WTC11 (cell line): ENCODE data around the gene RAD51. TPM values are rescaled to one million over a fixed set of nuclear protein-coding genes. Genes with fewer than 3 reads are reported as not detected.
A peak's percentile ranks its signal among the peaks of the same experiment; 100 is the strongest.

ENCODE experiments used
- ATAC-seq: fragments of 200-7000 bp; cut with Tn5 transposase; 2 replicates; pipeline ENCODE4 v1.10.0; 2021; ENCODE audit warnings: mild to moderate bottlenecking, moderate library complexity
- CTCF ChIA-PET: fragments of 300-600 bp; sonication (Branson Sonifier 250); formaldehyde crosslinking; loops from one replicate; lab custom pipeline; 2021; ENCODE audit warnings: antibody characterized with exemption; lab: Charles Lee
- POLR2A ChIA-PET: fragments of 350-600 bp; sonication (Branson Sonifier 250); formaldehyde crosslinking; loops from one replicate; lab custom pipeline; 2021; ENCODE audit warnings: antibody characterized with exemption; lab: Charles Lee
- DNase-seq: peaks from one replicate; pipeline ENCODE4 v3.0.0; 2021; ENCODE audit warnings: low spot score
- H3K27ac Mint-ChIP-seq: 2 replicates; pipeline ENCODE4 v1.8.0; 2021; ENCODE audit warnings: mixed read lengths
- H3K27me3 Mint-ChIP-seq: 2 replicates; pipeline ENCODE4 v1.8.0; 2021; ENCODE audit warnings: low read depth, mild to moderate bottlenecking, moderate library complexity, mixed read lengths
- H3K36me3 Mint-ChIP-seq: 2 replicates; pipeline ENCODE4 v1.8.0; 2021; ENCODE audit warnings: mixed read lengths
- H3K4me1 Mint-ChIP-seq: 2 replicates; pipeline ENCODE4 v1.8.0; 2022; ENCODE audit warnings: mixed read lengths
- H3K4me3 Mint-ChIP-seq: 2 replicates; pipeline ENCODE4 v1.8.0; 2021; ENCODE audit warnings: mild to moderate bottlenecking, moderate library complexity, mixed read lengths
- H3K9me3 Mint-ChIP-seq: 2 replicates; pipeline ENCODE4 v1.8.0; 2021; ENCODE audit warnings: mixed read lengths
- ATF1 ChIP-seq: sonication (generic); formaldehyde crosslinking; IDR thresholded peaks from 2 replicates; pipeline ENCODE4 v1.8.1; 2023; ENCODE audit warnings: mild to moderate bottlenecking, moderate library complexity, missing genetic modification reagents
- CREB1 ChIP-seq: sonication (generic); formaldehyde crosslinking; IDR thresholded peaks from 2 replicates; pipeline ENCODE4 v1.8.0; 2023; ENCODE audit warnings: mild to moderate bottlenecking, missing genetic modification reagents
- CREM ChIP-seq: sonication (generic); formaldehyde crosslinking; IDR thresholded peaks from 2 replicates; pipeline ENCODE4 v1.8.1; 2022; ENCODE audit warnings: mild to moderate bottlenecking, missing genetic modification reagents, moderate library complexity
- EMX1 ChIP-seq: fragments of 250-450 bp; sonication (Bioruptor Pico); IDR thresholded peaks from 2 replicates; pipeline ENCODE4 v1.8.0; 2021; ENCODE audit warnings: mild to moderate bottlenecking
- FOXP1 ChIP-seq: sonication (generic); formaldehyde crosslinking; IDR thresholded peaks from 2 replicates; pipeline ENCODE4 v1.8.0; 2022; ENCODE audit warnings: missing genetic modification reagents, mild to moderate bottlenecking, moderate library complexity, borderline replicate concordance
- GABPB1 ChIP-seq: sonication (generic); formaldehyde crosslinking; IDR thresholded peaks from 2 replicates; pipeline ENCODE4 v1.8.1; 2023; ENCODE audit warnings: mild to moderate bottlenecking, missing genetic modification reagents
- GRHL2 ChIP-seq: fragments of 250-450 bp; sonication (Bioruptor Pico); IDR thresholded peaks from 2 replicates; pipeline ENCODE4 v1.8.0; 2022; ENCODE audit warnings: mild to moderate bottlenecking, moderate library complexity; ENCODE audit not compliant: insufficient replicate concordance, severe bottlenecking
- SMAD4 ChIP-seq: sonication (generic); formaldehyde crosslinking; IDR thresholded peaks from 2 replicates; pipeline ENCODE4 v1.8.0; 2022; ENCODE audit warnings: mild to moderate bottlenecking, missing genetic modification reagents
- SOX15 ChIP-seq: fragments of 250-450 bp; sonication (Bioruptor Pico); IDR thresholded peaks from 2 replicates; pipeline ENCODE4 v1.9.0; 2021; ENCODE audit warnings: mild to moderate bottlenecking
- SP1 ChIP-seq: sonication (generic); formaldehyde crosslinking; conservative IDR thresholded peaks from 2 replicates; pipeline ENCODE4 v1.8.1; 2022; ENCODE audit warnings: missing genetic modification reagents
- TEAD4 ChIP-seq: sonication (generic); formaldehyde crosslinking; IDR thresholded peaks from 2 replicates; pipeline ENCODE4 v1.8.0; 2022; ENCODE audit warnings: mild to moderate bottlenecking, missing genetic modification reagents
- TP53 ChIP-seq: sonication (generic); formaldehyde crosslinking; IDR thresholded peaks from 2 replicates; pipeline ENCODE4 v1.8.1; 2023; ENCODE audit warnings: mild to moderate bottlenecking, missing genetic modification reagents
- ZBTB21 ChIP-seq: sonication (generic); formaldehyde crosslinking; IDR thresholded peaks from 2 replicates; pipeline ENCODE4 v1.8.1; 2023; ENCODE audit warnings: mild to moderate bottlenecking, missing genetic modification reagents, borderline replicate concordance
- ZNF121 ChIP-seq: sonication (generic); formaldehyde crosslinking; IDR thresholded peaks from 2 replicates; pipeline ENCODE4 v1.8.0; 2023; ENCODE audit warnings: missing genetic modification reagents
- ZNF219 ChIP-seq: sonication (generic); formaldehyde crosslinking; IDR thresholded peaks from 2 replicates; pipeline ENCODE4 v1.8.0; 2023; ENCODE audit warnings: missing genetic modification reagents, mild to moderate bottlenecking, borderline replicate concordance
- ZNF317 ChIP-seq: sonication (generic); formaldehyde crosslinking; IDR thresholded peaks from 2 replicates; pipeline ENCODE4 v1.8.1; 2023; ENCODE audit warnings: low read depth, mild to moderate bottlenecking, moderate library complexity, missing genetic modification reagents, borderline replicate concordance
- total RNA-seq: library from RNA; stranded (reverse); gene quantifications from 3 replicates; pipeline ENCODE4 v1.2.3, GENCODE V29; 2021
- TF ChIP-seq, protein P1 (sequence below): fragments of 250-450 bp; sonication (Bioruptor Pico); IDR thresholded peaks from 2 replicates; pipeline ENCODE4 v1.8.0; 2021; ENCODE audit warnings: mild to moderate bottlenecking
- TF ChIP-seq, protein P2 (sequence below): sonication (generic); formaldehyde crosslinking; conservative IDR thresholded peaks from 2 replicates; pipeline ENCODE4 v1.8.1; 2022; ENCODE audit warnings: mild to moderate bottlenecking, missing genetic modification reagents
- TF ChIP-seq, protein P3 (sequence below): sonication (generic); formaldehyde crosslinking; IDR thresholded peaks from 2 replicates; pipeline ENCODE4 v1.8.1; 2022; ENCODE audit warnings: mild to moderate bottlenecking, missing genetic modification reagents, moderate library complexity, borderline replicate concordance
- TF ChIP-seq, protein P4 (sequence below): fragments of 250-450 bp; sonication (Bioruptor Pico); IDR thresholded peaks from 2 replicates; pipeline ENCODE4 v1.9.0; 2021; ENCODE audit warnings: mild to moderate bottlenecking
- TF ChIP-seq, protein P5 (sequence below): sonication (generic); formaldehyde crosslinking; IDR thresholded peaks from 2 replicates; pipeline ENCODE4 v1.8.1; 2023; ENCODE audit warnings: mild to moderate bottlenecking, missing genetic modification reagents, moderate library complexity
- TF ChIP-seq, protein P6 (sequence below): fragments of 250-450 bp; sonication (Bioruptor Pico); IDR thresholded peaks from 2 replicates; pipeline ENCODE4 v2.1.2; 2022; ENCODE audit warnings: mild to moderate bottlenecking, moderate library complexity

Gene RAD51
- total RNA-seq, 1 experiment from 2014 or later: 36.4 TPM

DNA sequence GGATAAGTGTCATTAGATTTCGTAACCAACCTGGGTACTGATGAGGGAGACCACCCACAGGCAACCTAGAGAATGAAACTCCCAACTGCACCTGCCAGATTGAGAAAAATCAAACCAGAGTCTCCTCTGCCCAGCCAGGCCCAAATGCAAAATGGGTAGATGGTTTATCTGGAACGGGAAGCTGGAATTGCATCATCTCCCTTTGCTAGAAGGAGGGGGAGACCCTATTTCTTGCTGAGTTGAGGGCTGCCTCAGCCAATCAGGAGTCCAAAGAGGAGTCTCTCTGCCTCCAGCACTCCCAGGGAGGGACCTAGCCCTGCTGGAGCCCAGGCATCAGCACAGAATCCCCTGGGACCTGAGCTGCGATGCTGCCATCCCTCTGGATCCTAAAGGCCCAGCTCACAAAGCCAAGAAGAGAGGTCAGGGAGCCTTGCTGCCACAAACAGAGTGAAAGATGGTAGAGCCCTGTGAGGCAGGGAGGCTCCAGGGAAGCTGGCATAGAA, 52.0 kb downstream of the RAD51 start:
- no peak overlapping the region for H3K27ac Mint-ChIP-seq
- ChIA-PET CTCF (interaction anchor here (0.6 to 3.1 kb wide), 33 partner anchors 9 to 202 kb away, joined by 3 to 38 read pairs (median 5); partner anchors contain the start of genes DNAJC17, GCHFR, SPINT1 and VPS18), POLR2A (interaction anchor here (0.6 to 1.1 kb wide), 8 partner anchors 15 to 147 kb away, joined by 3 to 7 read pairs (median 3); partner anchors contain the start of genes DNAJC17, SPINT1, VPS18 and ZFYVE19)
- no peak overlapping the region for H3K4me3 Mint-ChIP-seq
- no peak for TF ChIP-seq ZNF219 (CRISPR knock-in tag)
- TF ChIP-seq GABPB1 (CRISPR knock-in tag): 0 out of 2 replicates have a peak, but pooled peaks have one; percentile 28
- peaks cover 13% of the 10 kb centered on the region for H3K36me3 Mint-ChIP-seq
- no peaks in the 10 kb centered on the region for H3K9me3 Mint-ChIP-seq
- no peaks in the 10 kb centered on the region for H3K4me1 Mint-ChIP-seq
- no peaks in the 10 kb centered on the region for H3K27me3 Mint-ChIP-seq
- DNase-seq (no peak), ATAC-seq (peak; percentile 14; the same call in 1 of the 2 replicates)

DNA sequence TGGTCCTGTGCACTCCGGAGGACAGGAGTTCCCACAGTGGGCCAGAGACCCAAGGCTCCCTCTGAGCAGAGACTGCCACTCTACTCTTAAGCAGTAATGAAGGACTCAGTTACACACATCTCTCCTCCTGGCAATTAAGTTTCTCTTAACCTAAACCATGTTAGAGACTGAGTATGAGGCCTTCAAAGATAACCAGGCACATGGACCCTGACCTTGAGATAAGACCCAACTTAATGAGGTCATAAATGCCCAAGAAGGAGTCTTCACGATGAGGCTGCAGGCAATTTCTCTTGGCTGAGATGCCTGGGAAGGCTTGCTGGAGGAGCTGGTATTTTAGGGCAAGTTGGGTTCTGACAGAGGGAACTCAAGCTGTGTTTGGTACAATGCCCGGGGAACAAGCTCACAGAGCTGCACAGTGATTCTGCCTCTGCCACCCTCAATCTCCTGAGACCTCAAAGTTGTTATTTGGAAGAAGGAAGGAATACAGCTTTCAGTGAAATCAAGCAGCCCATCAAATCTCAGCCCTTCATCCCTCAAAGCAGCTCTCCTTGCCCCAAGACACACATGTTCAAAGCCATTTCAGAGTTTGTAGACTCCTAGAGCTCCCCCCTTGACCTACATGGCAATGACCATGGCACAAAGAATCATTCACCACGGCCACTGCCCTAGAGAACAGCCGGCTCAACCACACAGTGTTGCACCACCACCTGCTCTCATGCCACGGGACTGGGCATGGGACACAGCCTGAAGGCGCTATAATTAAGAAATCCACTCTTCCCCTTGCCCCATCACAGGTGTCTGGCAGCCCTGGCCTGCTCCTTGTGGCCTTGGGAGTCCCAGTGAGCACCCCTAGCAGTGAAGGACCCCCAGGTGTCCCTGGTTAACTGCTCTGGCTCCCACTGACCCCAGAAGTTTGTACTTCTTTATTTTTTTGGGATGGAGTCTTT, 53.0 kb downstream of the RAD51 start:
- POLR2A ChIA-PET: interaction anchor here (0.6 to 1.1 kb wide), 3 partner anchors 14 to 52 kb away, joined by 3 to 4 read pairs (median 3); no protein-coding TSS in a partner anchor

DNA sequence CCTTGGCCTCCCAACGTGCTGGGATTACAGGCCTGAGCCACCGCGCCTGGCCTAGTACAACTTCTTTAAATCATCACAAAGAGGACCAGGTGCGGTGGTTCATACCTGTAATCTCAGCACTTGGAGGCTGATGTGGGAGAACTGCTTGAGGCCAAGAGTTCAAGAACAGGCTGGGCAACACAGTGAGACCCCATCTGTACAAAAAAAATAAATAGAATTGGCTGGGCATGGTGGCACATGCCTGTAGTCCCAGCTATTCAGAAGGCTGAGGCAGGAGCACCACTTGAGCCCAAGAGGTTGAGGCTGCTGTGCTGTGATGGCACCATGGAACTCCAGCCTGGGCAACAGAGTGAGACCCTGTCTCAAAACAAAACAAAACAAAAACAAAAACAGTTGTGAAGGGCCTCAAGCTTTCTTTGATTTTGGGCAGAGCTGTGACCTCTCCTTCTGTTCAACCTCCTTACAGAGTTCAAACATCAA, 54.2 kb downstream of the RAD51 start:
- ATAC-seq (no peak), DNase-seq (no peak)
- Mint-ChIP-seq H3K9me3 (no peaks in the 10 kb centered on the region), H3K36me3 (peaks cover 7% of the 10 kb centered on the region; the same call in 1 of the 2 replicates), H3K4me3 (no peak overlapping the region), H3K27me3 (no peaks in the 10 kb centered on the region), H3K4me1 (no peaks in the 10 kb centered on the region), H3K27ac (no peak overlapping the region)
- TF ChIP-seq ZNF121 (CRISPR knock-in tag): peak; percentile 85
- TF ChIP-seq, protein P1, sequence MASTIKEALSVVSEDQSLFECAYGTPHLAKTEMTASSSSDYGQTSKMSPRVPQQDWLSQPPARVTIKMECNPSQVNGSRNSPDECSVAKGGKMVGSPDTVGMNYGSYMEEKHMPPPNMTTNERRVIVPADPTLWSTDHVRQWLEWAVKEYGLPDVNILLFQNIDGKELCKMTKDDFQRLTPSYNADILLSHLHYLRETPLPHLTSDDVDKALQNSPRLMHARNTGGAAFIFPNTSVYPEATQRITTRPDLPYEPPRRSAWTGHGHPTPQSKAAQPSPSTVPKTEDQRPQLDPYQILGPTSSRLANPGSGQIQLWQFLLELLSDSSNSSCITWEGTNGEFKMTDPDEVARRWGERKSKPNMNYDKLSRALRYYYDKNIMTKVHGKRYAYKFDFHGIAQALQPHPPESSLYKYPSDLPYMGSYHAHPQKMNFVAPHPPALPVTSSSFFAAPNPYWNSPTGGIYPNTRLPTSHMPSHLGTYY: no peak
- POLR2A ChIA-PET: no interaction called here
- CTCF ChIA-PET: interaction anchor here (1.4 kb wide), 1 partner anchor 108 kb away, joined by 4 read pairs; no protein-coding TSS in a partner anchor

More for the DNA sequence above, 53.0 kb downstream of the RAD51 start:
- Mint-ChIP-seq H3K27ac (no peak overlapping the region), H3K9me3 (no peaks in the 10 kb centered on the region), H3K4me3 (no peak overlapping the region), H3K4me1 (no peaks in the 10 kb centered on the region), H3K27me3 (no peaks in the 10 kb centered on the region), H3K36me3 (peaks cover 7% of the 10 kb centered on the region; the same call in 1 of the 2 replicates)
- DNase-seq (no peak), ATAC-seq (no peak)
- CTCF ChIA-PET: interaction anchor here (0.9 to 3.1 kb wide), 11 partner anchors 8 to 147 kb away, joined by 3 to 38 read pairs (median 10); partner anchors contain the start of genes DNAJC17, VPS18 and ZFYVE19
- no peak for TF ChIP-seq TP53 (CRISPR knock-in tag)
- TF ChIP-seq CREM (CRISPR knock-in tag): no peak
- TF ChIP-seq, protein P2, sequence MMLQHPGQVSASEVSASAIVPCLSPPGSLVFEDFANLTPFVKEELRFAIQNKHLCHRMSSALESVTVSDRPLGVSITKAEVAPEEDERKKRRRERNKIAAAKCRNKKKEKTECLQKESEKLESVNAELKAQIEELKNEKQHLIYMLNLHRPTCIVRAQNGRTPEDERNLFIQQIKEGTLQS (CRISPR knock-in tag): no peak
- TF ChIP-seq FOXP1 (CRISPR knock-in tag): no peak
- no peak for TF ChIP-seq TEAD4
- TF ChIP-seq GRHL2 (CRISPR knock-in tag): no peak
- TF ChIP-seq, protein P3, sequence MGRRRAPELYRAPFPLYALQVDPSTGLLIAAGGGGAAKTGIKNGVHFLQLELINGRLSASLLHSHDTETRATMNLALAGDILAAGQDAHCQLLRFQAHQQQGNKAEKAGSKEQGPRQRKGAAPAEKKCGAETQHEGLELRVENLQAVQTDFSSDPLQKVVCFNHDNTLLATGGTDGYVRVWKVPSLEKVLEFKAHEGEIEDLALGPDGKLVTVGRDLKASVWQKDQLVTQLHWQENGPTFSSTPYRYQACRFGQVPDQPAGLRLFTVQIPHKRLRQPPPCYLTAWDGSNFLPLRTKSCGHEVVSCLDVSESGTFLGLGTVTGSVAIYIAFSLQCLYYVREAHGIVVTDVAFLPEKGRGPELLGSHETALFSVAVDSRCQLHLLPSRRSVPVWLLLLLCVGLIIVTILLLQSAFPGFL (CRISPR knock-in tag): no peak

DNA sequence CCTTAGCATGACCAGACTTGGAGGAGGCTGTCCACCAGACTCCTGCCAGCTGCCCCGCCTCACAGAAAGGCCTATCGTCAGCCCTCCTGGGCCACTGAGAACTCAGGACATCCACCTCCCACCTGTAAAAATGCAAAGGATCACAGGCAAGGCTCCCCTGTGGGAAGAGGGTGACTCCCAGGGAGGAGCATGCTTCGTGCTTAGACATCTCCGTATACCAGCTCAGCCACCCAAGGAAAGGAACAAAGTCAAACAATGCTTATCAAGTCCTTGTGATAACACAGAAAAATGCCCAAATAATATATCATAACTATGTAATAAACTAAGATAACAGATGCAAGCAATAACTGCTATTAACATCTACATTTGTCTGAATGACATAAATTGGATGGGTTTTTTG, 55.9 kb downstream of the RAD51 start:
- Mint-ChIP-seq H3K36me3 (peaks cover 7% of the 10 kb centered on the region; the same call in 1 of the 2 replicates), H3K27me3 (no peaks in the 10 kb centered on the region), H3K9me3 (no peaks in the 10 kb centered on the region), H3K4me1 (peaks cover 7% of the 10 kb centered on the region; the same call in 1 of the 2 replicates), H3K4me3 (no peak overlapping the region), H3K27ac (no peak overlapping the region)
- DNase-seq: no peak
- no peak for ATAC-seq
- CTCF ChIA-PET: no interaction called here
- POLR2A ChIA-PET: no interaction called here
- TF ChIP-seq SMAD4 (CRISPR knock-in tag) (no peak), EMX1 (no peak), ZBTB21 (CRISPR knock-in tag) (no peak), ZNF317 (CRISPR knock-in tag) (no peak), SP1 (no peak), ATF1 (no peak), SOX15 (no peak), CREB1 (CRISPR knock-in tag) (no peak)
- TF ChIP-seq, protein P4, sequence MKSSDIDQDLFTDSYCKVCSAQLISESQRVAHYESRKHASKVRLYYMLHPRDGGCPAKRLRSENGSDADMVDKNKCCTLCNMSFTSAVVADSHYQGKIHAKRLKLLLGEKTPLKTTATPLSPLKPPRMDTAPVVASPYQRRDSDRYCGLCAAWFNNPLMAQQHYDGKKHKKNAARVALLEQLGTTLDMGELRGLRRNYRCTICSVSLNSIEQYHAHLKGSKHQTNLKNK: no peak
- TF ChIP-seq, protein P5, sequence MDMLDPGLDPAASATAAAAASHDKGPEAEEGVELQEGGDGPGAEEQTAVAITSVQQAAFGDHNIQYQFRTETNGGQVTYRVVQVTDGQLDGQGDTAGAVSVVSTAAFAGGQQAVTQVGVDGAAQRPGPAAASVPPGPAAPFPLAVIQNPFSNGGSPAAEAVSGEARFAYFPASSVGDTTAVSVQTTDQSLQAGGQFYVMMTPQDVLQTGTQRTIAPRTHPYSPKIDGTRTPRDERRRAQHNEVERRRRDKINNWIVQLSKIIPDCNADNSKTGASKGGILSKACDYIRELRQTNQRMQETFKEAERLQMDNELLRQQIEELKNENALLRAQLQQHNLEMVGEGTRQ: no peak
- TF ChIP-seq, protein P6, sequence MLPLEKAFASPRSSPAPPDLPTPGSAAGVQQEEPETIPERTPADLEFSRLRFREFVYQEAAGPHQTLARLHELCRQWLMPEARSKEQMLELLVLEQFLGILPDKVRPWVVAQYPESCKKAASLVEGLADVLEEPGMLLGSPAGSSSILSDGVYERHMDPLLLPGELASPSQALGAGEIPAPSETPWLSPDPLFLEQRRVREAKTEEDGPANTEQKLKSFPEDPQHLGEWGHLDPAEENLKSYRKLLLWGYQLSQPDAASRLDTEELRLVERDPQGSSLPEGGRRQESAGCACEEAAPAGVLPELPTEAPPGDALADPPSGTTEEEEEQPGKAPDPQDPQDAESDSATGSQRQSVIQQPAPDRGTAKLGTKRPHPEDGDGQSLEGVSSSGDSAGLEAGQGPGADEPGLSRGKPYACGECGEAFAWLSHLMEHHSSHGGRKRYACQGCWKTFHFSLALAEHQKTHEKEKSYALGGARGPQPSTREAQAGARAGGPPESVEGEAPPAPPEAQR (CRISPR knock-in tag): no peak
